Right lobe of liver (tissue), 4 donors: ENCODE data around the gene IST1.

ENCODE experiments used
- CTCF ChIP-seq, 4 donors: fragments of 200-600 bp in 3 of 4; fragments of 450-650 bp in 1 of 4; IDR thresholded peaks; one replicate each; pipeline versions ENCODE4 v1.5.1 to v1.8.0; 2016 to 2022; ENCODE audit warnings: antibody characterized with exemption in 4 of 4, mild to moderate bottlenecking in 2 of 4
- POLR2A ChIP-seq: fragments of 450-650 bp; IDR thresholded peaks from one replicate; pipeline ENCODE4 v1.6.1; 2017; ENCODE audit warnings: antibody characterized with exemption, mild to moderate bottlenecking
- donor health status: DM: no; HTN: no; CAD: no.
- donor health status: DM: no; HTN: no; CAD: no.
- donor health status: DM: no; HTN: yes; CAD: no.

GRCh38 chr16:71943887-71944286 is 48.6 kb downstream of the IST1 start:
- no peak for TF ChIP-seq CTCF (IDR thresholded peaks at IDR 0.05)
- no peak for TF ChIP-seq POLR2A
